Fibroblast of the aortic adventitia (primary cell): Measurements from ENCODE around the gene NHLRC2. TPM values are rescaled to one million over a fixed set of nuclear protein-coding genes. Genes with fewer than 3 reads are reported as not detected.

Source experiments
- DNase-seq: peaks from one replicate; pipeline ENCODE4 v3.0.0-alpha.2; 2010; ENCODE audit warnings: low read depth
- H3K4me3 ChIP-seq: 2 replicates; pipeline ENCODE4 v1.5.1; 2011; ENCODE audit warnings: low read depth, mild to moderate bottlenecking, control low read depth, low read length, moderate library complexity
- CTCF ChIP-seq: IDR thresholded peaks from 2 replicates; pipeline ENCODE4 v1.5.1; 2011; ENCODE audit warnings: mild to moderate bottlenecking, low read length, control low read depth, inconsistent platforms; ENCODE audit not compliant: insufficient read depth
- total RNA-seq: library from RNA; depleted of rRNA; stranded (reverse); fragments of >200 nt; gene quantifications from 2 replicates; pipeline ENCODE4 v1.2.3, GENCODE V29; 2012; ENCODE audit warnings: low replicate concordance

NHLRC2 gene
- total RNA-seq, 1 donor, result 26.3 TPM

GRCh38 chr10:113872139-113873030 is 17.9 kb downstream of the NHLRC2 start:
- no peak for TF ChIP-seq CTCF
- no peak overlapping the region for H3K4me3 ChIP-seq
- DNase-seq, result no peak

- no peak overlapping the region for H3K4me3 ChIP-seq
- no peak for TF ChIP-seq CTCF
- DNase-seq, result no peak
Observed at GRCh38 chr10:113875212-113875611, 20.8 kb downstream of the NHLRC2 start.

- DNase-seq, result no peak
- TF ChIP-seq CTCF, result no peak
- no peak overlapping the region for H3K4me3 ChIP-seq
Observed at GRCh38 chr10:113876461-113876860, 22.0 kb downstream of the NHLRC2 start.

GRCh38 chr10:113879691-113880090 is 25.2 kb downstream of the NHLRC2 start:
- DNase-seq, result no peak
- no peak overlapping the region for H3K4me3 ChIP-seq
- TF ChIP-seq CTCF, result no peak

- TF ChIP-seq CTCF, result no peak
- no peak overlapping the region for H3K4me3 ChIP-seq
- DNase-seq, result peak; percentile 47
Observed at GRCh38 chr10:113880236-113880635, 25.8 kb downstream of the NHLRC2 start.

- DNase-seq, result no peak
- no peak overlapping the region for H3K4me3 ChIP-seq
- TF ChIP-seq CTCF, result no peak
Observed at GRCh38 chr10:113882240-113882639, 27.8 kb downstream of the NHLRC2 start.

- DNase-seq, result no peak
- H3K4me3 ChIP-seq, result no peak overlapping the region
- no peak for TF ChIP-seq CTCF
Observed at GRCh38 chr10:113889911-113890310, 35.5 kb downstream of the NHLRC2 start.
